Occipital lobe (tissue), 2 donors: ENCODE measurements around the gene LHX2. TPM values are rescaled to one million over a fixed set of nuclear protein-coding genes. Genes with fewer than 3 reads are reported as not detected.

Source experiments
- DNase-seq: peaks from one replicate; lab custom pipeline; 2025; lab: John Stamatoyannopoulos, UW
- total RNA-seq: library from RNA; depleted of rRNA; stranded (reverse); fragments of >200 nt; gene quantifications from one replicate; pipeline ENCODE4 v1.2.3, GENCODE V29; 2014

The LHX2 gene
- total RNA-seq, 1 donor from 2014 or later: 189 TPM

GRCh38 chr9:124013309-124014210 lies 2.0 kb downstream of the LHX2 start:
- DNase-seq: no peak

GRCh38 chr9:124014211-124014955 lies 2.8 kb downstream of the LHX2 start:
- no peak for DNase-seq

GRCh38 chr9:124014956-124015660 lies 3.5 kb downstream of the LHX2 start:
- no peak for DNase-seq

- DNase-seq: no peak
Measured at GRCh38 chr9:124015661-124016131, 4.1 kb downstream of the LHX2 start.

- DNase-seq: no peak
Measured at GRCh38 chr9:124016175-124017050, 4.8 kb downstream of the LHX2 start.

- no peak for DNase-seq
Measured at GRCh38 chr9:124017051-124017928, 5.7 kb downstream of the LHX2 start.

GRCh38 chr9:124017929-124018729 lies 6.6 kb downstream of the LHX2 start:
- DNase-seq: no peak

GRCh38 chr9:124018730-124019697 lies 7.4 kb downstream of the LHX2 start:
- no peak for DNase-seq

GRCh38 chr9:124019771-124020519 lies 8.4 kb downstream of the LHX2 start:
- DNase-seq: no peak

- no peak for DNase-seq
Measured at GRCh38 chr9:124020520-124021384, 9.2 kb downstream of the LHX2 start.

- no peak for DNase-seq
Measured at GRCh38 chr9:124021385-124021769, 9.8 kb downstream of the LHX2 start.

- DNase-seq: no peak
Measured at GRCh38 chr9:124022201-124023121, 10.9 kb downstream of the LHX2 start.

GRCh38 chr9:124024107-124024506 lies 12.5 kb downstream of the LHX2 start:
- DNase-seq: no peak

- no peak for DNase-seq
Measured at GRCh38 chr9:124029617-124030016, 18.0 kb downstream of the LHX2 start.

- no peak for DNase-seq
Measured at GRCh38 chr9:124030969-124031451, 19.4 kb downstream of the LHX2 start.
